Epidermal melanocyte (primary cell): Measurements from ENCODE around the gene CFAP77.
"Not testable (repeated sequence)": the region's sequence is repeated elsewhere in the genome, so short reads cannot be mapped to it uniquely, and the experiment has no call there.

Experiments used
- DNase-seq: peaks from one replicate; pipeline ENCODE4 v3.0.0; 2011; ENCODE audit warnings: low spot score; ENCODE audit not compliant: insufficient read length

The CFAP77 gene

GRCh38 chr9:132547052-132547431, 137.0 kb downstream of the CFAP77 start:
- DNase-seq = no peak

- no peak for DNase-seq
These were observed 137.4 kb downstream of the CFAP77 start for GRCh38 chr9:132547436-132547835.

GRCh38 chr9:132547976-132548730, 138.1 kb downstream of the CFAP77 start:
- DNase-seq = no peak

GRCh38 chr9:132548751-132549640, 139.0 kb downstream of the CFAP77 start:
- DNase-seq = no peak

GRCh38 chr9:132551556-132551955, 141.5 kb downstream of the CFAP77 start:
- no peak for DNase-seq

- no peak for DNase-seq
These were observed 142.0 kb downstream of the CFAP77 start for GRCh38 chr9:132552041-132552440.

GRCh38 chr9:132554755-132555154, 144.7 kb downstream of the CFAP77 start:
- no peak for DNase-seq

GRCh38 chr9:132555528-132555927, 145.5 kb downstream of the CFAP77 start:
- no peak for DNase-seq

GRCh38 chr9:132556235-132556634, 146.2 kb downstream of the CFAP77 start:
- no peak for DNase-seq

- no peak for DNase-seq
These were observed 146.7 kb downstream of the CFAP77 start for GRCh38 chr9:132556714-132557113.

GRCh38 chr9:132557159-132557558, 147.1 kb downstream of the CFAP77 start:
- DNase-seq = no peak

GRCh38 chr9:132559711-132560110, 149.7 kb downstream of the CFAP77 start:
- no peak for DNase-seq

GRCh38 chr9:132560616-132561202, 150.7 kb downstream of the CFAP77 start:
- no peak for DNase-seq

GRCh38 chr9:132562306-132562573, 152.2 kb downstream of the CFAP77 start:
- DNase-seq = no peak

GRCh38 chr9:132564526-132564925, 154.5 kb downstream of the CFAP77 start:
- no peak for DNase-seq

- not testable (repeated sequence) for DNase-seq
These were observed 158.8 kb downstream of the CFAP77 start for GRCh38 chr9:132568787-132569186.

GRCh38 chr9:132571806-132572600, 162.0 kb downstream of the CFAP77 start:
- no peak for DNase-seq

- no peak for DNase-seq
These were observed 162.9 kb downstream of the CFAP77 start for GRCh38 chr9:132572921-132573320.

GRCh38 chr9:132575005-132575609, 165.1 kb downstream of the CFAP77 start:
- DNase-seq = peak; percentile 89

- DNase-seq = no peak
These were observed 165.8 kb downstream of the CFAP77 start for GRCh38 chr9:132575811-132576210.

- DNase-seq = no peak
These were observed 167.1 kb downstream of the CFAP77 start for GRCh38 chr9:132577119-132577518.
